B cell (primary cell): Measurements from ENCODE around the gene SYT2. TPM values are rescaled to one million over a fixed set of nuclear protein-coding genes. Genes with fewer than 3 reads are reported as not detected.

Experiments
- ATAC-seq: fragments of 200-7000 bp; cut with Tn5 transposase; one replicate; pipeline ENCODE4 v1.10.0; 2021; ENCODE audit warnings: low read depth, mild to moderate bottlenecking, moderate number of reproducible peaks, moderate library complexity
- CTCF ChIA-PET: fragments of 350-600 bp; sonication (Branson Sonifier 250); formaldehyde crosslinking; loops from one replicate; lab custom pipeline; 2021; ENCODE audit warnings: antibody characterized with exemption, inconsistent platforms; lab: Charles Lee
- POLR2A ChIA-PET: fragments of 350-600 bp; sonication (Branson Sonifier 250); formaldehyde crosslinking; loops from one replicate; lab custom pipeline; 2021; ENCODE audit warnings: antibody characterized with exemption; lab: Charles Lee
- DNase-seq: peaks from one replicate; pipeline ENCODE4 v3.0.0; 2013
- H2AFZ ChIP-seq: 2 replicates; pipeline ENCODE4 v1.6.1; 2012; ENCODE audit warnings: mild to moderate bottlenecking, low read depth, low read length; ENCODE audit not compliant: insufficient read depth, poor library complexity, severe bottlenecking
- H3K27ac ChIP-seq, 2 donors: 1 replicate in 1 of 2; 2 replicates in 1 of 2; pipeline ENCODE4 v1.5.1; 2012 to 2013; ENCODE audit warnings: low read length in 2 of 2, mild to moderate bottlenecking in 2 of 2, moderate library complexity in 1 of 2
- H3K27me3 ChIP-seq, 4 experiments: fragments of 200-600 bp in 1 of 4; sonication (generic) in 1 of 4; replicated peaks in 1 of 4; 1 replicate in 2 of 4; 2 replicates in 2 of 4; pipeline versions ENCODE4 v1.6.1 to v1.7.0; 2013 to 2016; ENCODE audit warnings: low read length in 3 of 4, mild to moderate bottlenecking in 2 of 4, mixed read lengths in 1 of 4, moderate library complexity in 1 of 4; ENCODE audit not compliant: insufficient read depth in 4 of 4, control insufficient read depth in 3 of 4; ENCODE audit errors: control extremely low read depth in 1 of 4
- H3K36me3 ChIP-seq, 2 experiments: replicated peaks in 1 of 2; 1 replicate in 1 of 2; 2 replicates in 1 of 2; pipeline versions ENCODE4 v1.6.1 to v1.7.1; 2013; ENCODE audit warnings: low read length in 1 of 2; ENCODE audit not compliant: insufficient read depth in 2 of 2, control insufficient read depth in 1 of 2; ENCODE audit errors: control extremely low read depth in 1 of 2, extremely low read depth in 1 of 2
- H3K4me1 ChIP-seq, 2 donors: fragments of 200-600 bp in 1 of 2; sonication (generic) in 1 of 2; 1 replicate in 1 of 2; 2 replicates in 1 of 2; pipeline versions ENCODE4 v1.5.1 to v1.6.1; 2013 to 2017; ENCODE audit warnings: low read length in 2 of 2; ENCODE audit not compliant: control insufficient read depth in 2 of 2, insufficient read depth in 2 of 2
- H3K4me2 ChIP-seq: replicated peaks from 2 replicates; pipeline ENCODE3; 2012; ENCODE audit warnings: mild to moderate bottlenecking, low read depth, low read length; ENCODE audit not compliant: poor library complexity, severe bottlenecking
- H3K4me3 ChIP-seq, 5 experiments: fragments of 200-600 bp in 1 of 5; sonication (generic) in 1 of 5; 1 replicate in 3 of 5; 2 replicates in 2 of 5; pipeline versions ENCODE4 v1.5.1 to v1.7.0; 2011 to 2016; ENCODE audit warnings: low read length in 4 of 5, mild to moderate bottlenecking in 4 of 5, low read depth in 2 of 5, control low read depth in 1 of 5, moderate library complexity in 1 of 5; ENCODE audit not compliant: insufficient read depth in 1 of 5; ENCODE audit errors: control extremely low read depth in 1 of 5, extremely low read depth in 1 of 5
- H3K79me2 ChIP-seq: fragments of 200-600 bp; sonication (generic); one replicate; pipeline ENCODE4 v1.6.0; 2016; ENCODE audit warnings: low read length; ENCODE audit not compliant: control insufficient read depth, insufficient read depth
- H3K9ac ChIP-seq: fragments of 200-600 bp; sonication (generic); 2 replicates; pipeline ENCODE4 v1.6.1; 2017; ENCODE audit warnings: mild to moderate bottlenecking, low read length, moderate library complexity
- H3K9me3 ChIP-seq, 3 donors: one replicate each; pipeline versions ENCODE4 v1.6.1 to v1.7.1; 2013; ENCODE audit warnings: low read length in 2 of 3; ENCODE audit not compliant: control insufficient read depth in 2 of 3, insufficient read depth in 1 of 3; ENCODE audit errors: control extremely low read depth in 1 of 3
- H4K20me1 ChIP-seq: 2 replicates; pipeline ENCODE4 v1.6.0; 2012; ENCODE audit warnings: mild to moderate bottlenecking, low read length; ENCODE audit not compliant: insufficient read depth, control insufficient read depth, poor library complexity, severe bottlenecking
- H3K27ac Mint-ChIP-seq: one replicate; pipeline ENCODE4 v1.8.0; 2021; ENCODE audit warnings: mixed read lengths
- H3K27me3 Mint-ChIP-seq: one replicate; pipeline ENCODE4 v1.8.0; 2021; ENCODE audit warnings: mixed read lengths
- H3K4me1 Mint-ChIP-seq: one replicate; pipeline ENCODE4 v1.8.0; 2021; ENCODE audit warnings: mixed read lengths
- H3K4me3 Mint-ChIP-seq: one replicate; pipeline ENCODE4 v1.8.0; 2021; ENCODE audit warnings: mixed read lengths
- H3K9me3 Mint-ChIP-seq: one replicate; pipeline ENCODE4 v1.8.0; 2022; ENCODE audit warnings: mixed read lengths; ENCODE audit not compliant: insufficient read depth
- CTCF ChIP-seq: fragments of 200-600 bp; IDR thresholded peaks from one replicate; pipeline ENCODE4 v1.8.0; 2022; ENCODE audit warnings: antibody characterized with exemption, mild to moderate bottlenecking
- EZH2 ChIP-seq: IDR thresholded peaks from 2 replicates; pipeline ENCODE4 v1.6.1; 2012; ENCODE audit warnings: borderline replicate concordance, low read depth, mild to moderate bottlenecking, moderate library complexity, low read length; ENCODE audit not compliant: insufficient read depth, poor library complexity, severe bottlenecking
- WGBS: methylation state at CpG from one replicate; pipeline ENCODE4 v1.1.5; 2013; ENCODE audit warnings: missing lambda C conversion rate; ENCODE audit not compliant: insufficient coverage; 5-methylcytosine and 5-hydroxymethylcytosine counted together
- intact Hi-C: fragments of 100-400 bp; cut with micrococcal nuclease; formaldehyde crosslinking; loops from one replicate; pipeline ENCODE4 v1.10.0; 2022
- polyA plus RNA-seq: library from polyadenylated mRNA; depleted of rRNA; stranded (reverse); fragments of >200 nt; gene quantifications from 2 replicates; pipeline ENCODE4 v1.2.3, GENCODE V29; 2012
- total RNA-seq, 2 donors: library from RNA; stranded (reverse); fragments of 120-200 nt in 1 of 2; gene quantifications; 1 replicate in 1 of 2; 2 replicates in 1 of 2; pipeline versions ENCODE4 v1.2.3 to v1.2.4, GENCODE V29; 2013 to 2022

The SYT2 gene
- total and polyA plus RNA-seq, 2 donors (not counting 1 experiment from before 2014, with no cell fraction given): not detected

GRCh38 chr1:202688401-202688800 is 21.9 kb downstream of the SYT2 start:
- DNase-seq (no peak), ATAC-seq (no peak)
- no peak overlapping the region for H3K4me3 ChIP-seq
- Mint-ChIP-seq H3K4me1 (no peaks in the 10 kb centered on the region), H3K27me3 (peaks cover 42% of the 10 kb centered on the region), H3K9me3 (no peaks in the 10 kb centered on the region), H3K27ac (no peak overlapping the region), H3K4me3 (no peak overlapping the region)
- WGBS: 76% methylated on average over 3 of the region's 7 CpGs
- H4K20me1 ChIP-seq: no peaks in the 10 kb centered on the region
- no peak overlapping the region for H3K4me2 ChIP-seq
- H3K9me3 ChIP-seq: no peaks in the 10 kb centered on the region
- no peak overlapping the region for H3K27ac ChIP-seq
- H3K27me3 ChIP-seq: peaks cover 0 to 17% (median 1%) of the 10 kb centered on the region in 4 experiments
- H3K4me1 ChIP-seq: no peaks in the 10 kb centered on the region
- no peak overlapping the region for H2AFZ ChIP-seq
- H3K9ac ChIP-seq: no peak overlapping the region
- no peak for TF ChIP-seq EZH2
- TF ChIP-seq CTCF: no peak
- POLR2A ChIA-PET: no interaction called here
- intact Hi-C loops: no loop called here
- CTCF ChIA-PET: no interaction called here
- no peaks in the 10 kb centered on the region for H3K36me3 ChIP-seq
- no peaks in the 10 kb centered on the region for H3K79me2 ChIP-seq

DNA sequence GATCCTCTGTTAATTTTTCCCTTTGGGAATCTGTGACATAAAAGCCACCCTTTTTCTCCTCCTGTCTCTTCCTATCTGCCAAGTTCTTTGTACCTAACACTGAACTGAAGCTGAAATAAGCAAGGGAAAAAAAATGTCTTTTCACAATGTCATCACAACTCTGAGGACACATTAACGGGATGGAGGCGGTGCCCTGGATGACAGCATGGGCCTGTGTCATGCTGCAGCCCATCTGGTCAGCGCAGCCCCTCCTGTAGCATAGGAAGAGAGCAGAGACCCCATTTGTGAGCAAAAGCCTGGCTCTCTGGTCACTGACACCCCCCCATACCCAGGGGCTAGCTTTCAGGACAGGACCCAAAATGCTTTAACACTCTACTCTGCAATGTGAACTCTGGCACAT is 22.5 kb downstream of the SYT2 start:
- TF ChIP-seq CTCF (no peak), EZH2 (no peak)

More for the DNA sequence above, 22.5 kb downstream of the SYT2 start:
- H2AFZ ChIP-seq: no peak overlapping the region
- H3K9ac ChIP-seq: no peak overlapping the region
- H4K20me1 ChIP-seq: no peaks in the 10 kb centered on the region
- POLR2A ChIA-PET: no interaction called here
- no peaks in the 10 kb centered on the region for H3K36me3 ChIP-seq
- H3K9me3 ChIP-seq: no peaks in the 10 kb centered on the region
- Mint-ChIP-seq H3K4me1 (no peaks in the 10 kb centered on the region), H3K9me3 (no peaks in the 10 kb centered on the region), H3K27me3 (peaks cover 41% of the 10 kb centered on the region), H3K4me3 (no peak overlapping the region), H3K27ac (no peak overlapping the region)
- no peak overlapping the region for H3K27ac ChIP-seq
- no peaks in the 10 kb centered on the region for H3K79me2 ChIP-seq
- no peak overlapping the region for H3K4me3 ChIP-seq
- H3K27me3 ChIP-seq: peaks cover 0 to 21% (median 3%) of the 10 kb centered on the region in 4 experiments
- intact Hi-C loops: no loop called here
- DNase-seq: no peak
- no peak overlapping the region for H3K4me2 ChIP-seq
- H3K4me1 ChIP-seq: no peaks in the 10 kb centered on the region
- no peak for ATAC-seq
- WGBS: 95% methylated on average over 3 of the region's 3 CpGs
- CTCF ChIA-PET: no interaction called here
